HG02970 (cell line): ENCODE measurements around the gene BIRC3.
"Not testable (repeated sequence)": the region's sequence is repeated elsewhere in the genome, so short reads cannot be mapped to it uniquely, and the experiment has no call there.

Experiments used
- ATAC-seq: cut with Tn5 transposase; IDR thresholded peaks from one replicate; pipeline ENCODE4 v1.9.1; 2021; ENCODE audit warnings: mild to moderate bottlenecking, moderate library complexity, moderate number of reproducible peaks; ENCODE audit not compliant: unreplicated experiment, low FRiP score

Gene BIRC3

DNA sequence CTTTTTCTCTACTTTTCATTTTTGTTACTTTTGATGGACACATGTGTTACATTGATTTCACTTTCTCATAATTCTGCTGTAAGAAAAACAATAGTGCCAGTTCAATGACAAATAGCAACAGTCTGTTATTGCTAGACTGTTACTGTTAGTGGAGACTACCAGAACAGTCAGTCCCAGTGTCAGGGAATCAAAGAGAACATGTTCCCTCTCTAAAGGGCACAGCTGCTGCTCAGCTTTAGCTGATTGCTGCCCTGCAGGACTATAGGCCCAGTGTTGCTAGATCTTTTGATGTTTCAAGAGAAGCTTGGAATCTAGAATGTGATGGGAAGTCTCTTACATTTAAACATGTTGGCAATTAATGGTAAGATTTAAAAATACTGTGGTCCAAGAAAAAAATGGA, 3.4 kb downstream of the BIRC3 start:
- ATAC-seq, result no peak

- no peak for ATAC-seq
Observed at GRCh38 chr11:102322560-102322959, 5.3 kb downstream of the BIRC3 start.

DNA sequence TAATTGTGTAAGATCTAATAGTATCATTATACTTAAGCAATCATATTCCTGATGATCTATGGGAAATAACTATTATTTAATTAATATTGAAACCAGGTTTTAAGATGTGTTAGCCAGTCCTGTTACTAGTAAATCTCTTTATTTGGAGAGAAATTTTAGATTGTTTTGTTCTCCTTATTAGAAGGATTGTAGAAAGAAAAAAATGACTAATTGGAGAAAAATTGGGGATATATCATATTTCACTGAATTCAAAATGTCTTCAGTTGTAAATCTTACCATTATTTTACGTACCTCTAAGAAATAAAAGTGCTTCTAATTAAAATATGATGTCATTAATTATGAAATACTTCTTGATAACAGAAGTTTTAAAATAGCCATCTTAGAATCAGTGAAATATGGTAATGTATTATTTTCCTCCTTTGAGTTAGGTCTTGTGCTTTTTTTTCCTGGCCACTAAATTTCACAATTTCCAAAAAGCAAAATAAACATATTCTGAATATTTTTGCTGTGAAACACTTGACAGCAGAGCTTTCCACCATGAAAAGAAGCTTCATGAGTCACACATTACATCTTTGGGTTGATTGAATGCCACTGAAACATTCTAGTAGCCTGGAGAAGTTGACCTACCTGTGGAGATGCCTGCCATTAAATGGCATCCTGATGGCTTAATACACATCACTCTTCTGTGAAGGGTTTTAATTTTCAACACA, 6.4 kb downstream of the BIRC3 start:
- no peak for ATAC-seq

DNA sequence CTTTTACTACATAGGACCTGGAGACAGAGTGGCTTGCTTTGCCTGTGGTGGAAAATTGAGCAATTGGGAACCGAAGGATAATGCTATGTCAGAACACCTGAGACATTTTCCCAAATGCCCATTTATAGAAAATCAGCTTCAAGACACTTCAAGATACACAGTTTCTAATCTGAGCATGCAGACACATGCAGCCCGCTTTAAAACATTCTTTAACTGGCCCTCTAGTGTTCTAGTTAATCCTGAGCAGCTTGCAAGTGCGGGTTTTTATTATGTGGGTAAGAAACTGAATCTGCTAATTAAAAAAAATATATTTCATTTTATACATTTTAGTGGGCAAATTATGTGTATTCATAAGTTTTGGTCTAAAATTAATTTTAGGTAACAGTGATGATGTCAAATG, 7.8 kb downstream of the BIRC3 start:
- no peak for ATAC-seq

DNA sequence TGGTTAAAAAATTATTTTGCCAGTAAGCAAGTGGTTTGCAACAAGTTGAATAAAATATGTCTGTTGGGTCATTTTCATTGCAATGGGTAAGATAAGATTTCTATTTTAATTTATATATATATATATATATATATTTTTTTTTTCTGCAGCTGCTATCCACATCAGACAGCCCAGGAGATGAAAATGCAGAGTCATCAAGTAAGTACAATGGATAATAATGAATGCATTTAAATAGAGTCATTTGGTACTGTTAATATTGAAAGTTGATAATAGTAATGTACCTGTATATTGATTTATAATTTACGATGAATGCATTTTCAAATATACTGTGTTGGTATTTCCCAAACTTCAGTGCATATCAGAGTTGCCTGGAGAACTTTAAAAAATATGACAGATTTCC, 11.5 kb downstream of the BIRC3 start:
- no peak for ATAC-seq

DNA sequence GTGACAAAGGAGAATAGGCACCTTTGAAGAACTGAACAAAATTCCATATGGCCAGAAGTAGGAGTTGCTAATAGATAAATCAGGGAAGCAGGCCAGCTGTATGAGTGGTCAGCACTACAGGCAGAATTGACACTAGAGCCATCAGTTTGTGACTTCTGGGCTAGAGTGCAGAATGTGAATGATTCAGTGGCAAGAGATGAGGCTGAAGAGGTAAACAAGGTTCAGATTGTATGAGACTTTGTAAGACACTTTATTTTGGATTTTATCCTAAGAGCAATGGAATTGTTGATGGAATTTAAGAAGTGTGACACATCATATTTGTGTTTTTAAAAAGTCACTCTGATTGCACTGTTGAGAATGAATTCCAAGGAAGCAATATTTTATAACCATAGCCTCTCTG, 12.9 kb downstream of the BIRC3 start:
- no peak for ATAC-seq

DNA sequence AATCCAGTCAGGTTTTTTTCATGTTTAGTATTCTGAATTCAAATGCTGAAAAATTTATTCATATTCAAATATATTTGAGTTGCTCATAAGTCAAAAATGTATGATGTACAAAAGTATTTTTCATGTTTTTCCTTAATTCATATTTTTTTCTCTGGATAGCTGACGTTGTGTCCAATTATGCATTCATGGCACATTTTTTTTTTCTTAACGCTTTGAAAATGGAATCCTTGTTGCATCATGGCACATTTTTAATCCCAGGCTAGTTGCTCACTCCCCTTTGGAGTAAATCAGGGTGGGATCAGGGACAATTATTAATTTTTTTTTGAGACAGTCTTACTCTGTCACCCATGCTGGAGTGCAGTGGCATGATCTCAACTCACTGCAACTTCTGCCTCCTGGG, 14.1 kb downstream of the BIRC3 start:
- no peak for ATAC-seq

- no peak for ATAC-seq
Observed at GRCh38 chr11:102332611-102332994, 15.3 kb downstream of the BIRC3 start.

DNA sequence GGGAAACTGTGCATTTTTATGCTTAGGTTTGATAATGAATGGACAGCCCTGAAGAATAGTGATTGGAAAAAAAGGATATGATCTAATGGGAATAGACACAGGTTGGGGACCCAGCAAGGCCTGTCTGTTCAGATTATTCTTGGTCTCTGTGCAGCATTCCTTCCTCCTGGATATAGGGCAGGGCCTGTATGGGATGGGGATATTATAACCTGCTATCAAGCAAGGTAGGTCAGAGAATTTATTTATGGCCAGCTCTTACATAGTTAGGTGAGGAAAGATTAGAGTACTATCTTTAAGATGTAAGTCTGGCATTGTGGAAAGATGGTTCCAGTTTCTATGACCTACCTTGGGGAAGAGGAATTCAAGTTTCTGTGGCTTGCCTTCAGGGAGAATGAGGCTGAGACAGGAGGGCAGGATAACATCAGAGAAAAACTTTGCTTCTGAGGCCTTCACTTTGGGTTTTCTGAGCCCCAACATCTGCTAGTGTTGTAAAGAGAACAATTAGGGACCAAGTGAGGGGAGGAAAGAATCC, 21.3 kb downstream of the BIRC3 start:
- no peak for ATAC-seq

GRCh38 chr11:102341311-102341710, 24.0 kb downstream of the BIRC3 start:
- ATAC-seq, result not testable (repeated sequence)

DNA sequence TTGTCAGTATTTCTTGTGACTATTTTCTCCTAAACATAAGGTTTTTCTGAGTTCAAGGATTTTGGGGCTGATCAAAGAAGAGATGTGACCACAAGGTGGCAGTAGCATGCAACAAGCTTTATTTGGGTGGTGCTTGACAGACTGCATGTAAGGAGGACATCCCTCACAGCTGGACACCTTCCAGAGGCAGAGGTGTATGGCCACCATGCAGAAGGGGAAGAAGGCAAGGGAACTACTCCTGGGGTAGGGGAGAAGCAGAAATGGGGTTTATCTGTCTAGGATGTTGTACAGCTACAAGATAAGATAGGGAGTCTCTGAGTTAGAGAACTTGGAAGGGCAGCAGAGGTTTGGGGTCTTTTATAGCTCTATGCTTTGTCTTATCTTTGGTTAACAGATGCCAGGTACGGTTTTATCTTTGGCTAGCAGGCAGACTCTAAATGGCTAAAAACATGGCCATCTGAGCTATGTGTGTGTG, 24.6 kb downstream of the BIRC3 start:
- no peak for ATAC-seq

DNA sequence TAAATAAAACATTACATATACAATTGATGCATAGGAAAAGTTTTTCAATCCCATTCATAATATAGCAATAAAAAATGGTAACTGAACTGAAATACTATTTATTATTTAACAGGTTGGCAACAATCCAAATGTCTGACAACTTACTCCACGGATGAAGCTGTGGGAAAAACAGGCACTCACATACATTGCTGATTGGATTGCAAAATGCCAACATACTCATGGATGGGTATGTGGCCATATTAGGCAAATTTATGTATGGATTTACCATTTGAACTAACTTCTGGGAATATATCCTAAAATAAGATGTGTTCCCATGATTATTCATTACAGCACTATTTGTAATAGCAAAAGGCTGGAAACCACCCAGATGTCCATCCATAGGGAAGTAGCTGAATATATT, 26.5 kb downstream of the BIRC3 start:
- ATAC-seq, result no peak

DNA sequence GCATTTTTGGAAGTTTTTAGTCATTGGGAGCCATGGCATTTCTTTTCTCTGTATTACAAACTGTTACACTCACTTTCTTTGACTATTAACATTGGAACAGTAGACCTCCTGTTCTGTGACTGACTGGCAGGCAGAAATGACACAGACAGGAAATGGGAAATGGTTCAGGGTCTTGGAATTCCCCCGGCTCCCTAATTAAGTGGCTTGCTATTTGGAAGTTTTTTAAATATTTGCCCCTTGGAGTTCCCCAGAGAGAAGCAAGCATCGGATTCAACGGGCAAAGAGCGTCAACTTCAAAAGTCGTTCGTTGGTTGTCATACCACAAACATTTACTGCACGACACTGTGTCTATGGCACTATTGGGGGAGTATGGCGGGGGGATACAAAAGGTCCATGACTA, 28.6 kb downstream of the BIRC3 start:
- no peak for ATAC-seq

- no peak for ATAC-seq
Observed at GRCh38 chr11:102346456-102346747, 29.1 kb downstream of the BIRC3 start.

DNA sequence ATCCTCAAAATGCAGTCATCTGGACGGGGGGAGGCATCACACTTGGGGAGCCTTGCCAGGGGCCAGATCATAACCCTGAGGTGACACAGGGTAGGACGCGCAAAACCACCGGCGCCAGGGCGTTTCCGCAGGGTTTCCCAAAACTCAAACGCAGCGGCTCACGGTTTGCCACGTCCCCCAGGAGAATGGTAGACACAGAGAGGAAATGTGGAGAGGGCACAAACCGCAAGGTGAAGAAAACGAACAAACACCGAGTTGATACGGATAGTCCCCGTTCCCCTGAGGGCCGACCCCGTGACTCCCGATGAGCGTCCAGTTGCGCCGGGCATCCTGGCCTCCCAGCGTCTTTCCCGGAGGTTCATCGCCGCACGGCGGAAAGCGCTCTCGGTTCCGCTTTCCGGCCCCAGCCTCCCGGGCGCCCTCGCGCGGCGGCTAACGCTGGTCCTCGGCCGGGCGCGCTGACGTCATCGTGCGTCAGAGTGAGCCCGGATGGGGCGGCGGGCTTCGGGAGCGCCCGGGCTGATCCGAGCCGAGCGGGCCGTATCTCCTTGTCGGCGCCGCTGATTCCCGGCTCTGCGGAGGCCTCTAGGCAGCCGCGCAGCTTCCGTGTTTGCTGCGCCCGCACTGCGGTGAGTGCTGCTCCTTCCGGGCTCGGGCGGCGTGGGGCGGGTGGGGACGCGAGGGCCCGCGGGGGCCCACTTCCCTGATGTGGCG, 29.6 kb downstream of the BIRC3 start, which contains the start of gene BIRC2:
Gene BIRC2, plus strand, starts transcription at position 467 of the 714 bp plus-strand sequence. CDS start 2,641 bp downstream, outside the sequence.
- peak; percentile 93 for ATAC-seq

DNA sequence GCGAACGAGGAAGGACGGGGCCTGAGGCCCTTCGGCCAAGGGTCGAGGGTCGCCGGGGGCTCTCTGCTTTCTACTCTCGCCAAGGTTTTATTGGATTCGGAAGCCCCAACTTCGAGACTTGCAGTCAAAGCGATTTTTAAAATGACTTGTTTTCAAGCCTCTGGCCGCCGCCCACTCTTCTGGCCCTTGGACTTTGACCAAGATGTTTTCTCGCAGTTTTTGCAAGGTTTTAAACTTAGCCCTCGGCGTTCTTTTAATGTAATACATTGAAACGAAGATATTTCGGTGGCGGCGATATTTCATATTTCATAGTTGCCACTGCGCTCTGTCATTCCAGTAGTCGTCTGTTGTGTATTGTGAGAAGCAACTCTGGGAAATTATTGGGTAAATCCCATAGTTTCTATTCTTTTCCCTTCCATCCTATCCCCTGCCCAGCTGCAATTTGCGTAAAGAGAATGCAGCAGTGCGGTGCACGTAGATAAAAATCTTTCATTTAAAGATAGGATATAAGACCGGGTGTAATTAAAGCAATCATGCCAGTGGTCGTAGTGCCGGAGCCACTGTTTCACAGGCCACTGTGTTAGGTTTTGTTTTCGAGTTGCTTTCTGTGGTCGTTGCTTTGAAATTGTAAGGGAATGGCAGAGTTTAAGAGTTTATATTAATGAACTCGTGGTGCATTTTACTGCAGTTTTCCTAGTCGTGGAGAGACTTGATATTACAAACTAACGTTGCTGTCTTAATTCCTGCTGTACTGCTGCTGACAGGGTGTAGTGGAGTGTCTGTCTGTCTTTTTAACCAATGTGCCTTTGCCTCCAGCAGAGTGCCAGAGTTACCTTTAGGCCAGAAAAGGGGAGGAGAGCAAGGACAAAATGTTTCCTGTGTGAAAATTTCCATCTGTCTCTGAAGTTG, 30.4 kb downstream of the BIRC3 start:
- no peak for ATAC-seq

- ATAC-seq, result no peak
Observed at GRCh38 chr11:102357116-102357515, 39.8 kb downstream of the BIRC3 start.

DNA sequence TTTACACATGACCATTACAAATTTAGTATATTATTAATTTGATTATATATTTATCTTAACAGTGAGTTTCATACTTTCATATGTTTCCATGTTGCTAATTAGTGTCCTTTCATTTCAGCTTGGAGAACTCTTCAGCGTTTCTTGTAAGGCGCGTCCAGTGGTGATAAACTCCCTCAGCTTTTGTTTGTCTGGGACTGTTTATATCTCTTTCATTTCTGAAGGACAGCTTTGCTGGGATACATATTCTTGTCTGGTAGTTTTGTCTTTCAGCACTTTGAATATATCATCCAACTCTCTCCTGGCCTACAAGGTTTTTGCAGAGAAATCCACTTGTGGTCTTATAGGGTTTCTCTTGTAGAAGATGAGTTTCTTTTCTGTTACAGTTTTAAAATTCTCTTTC, 42.1 kb downstream of the BIRC3 start:
- no peak for ATAC-seq

GRCh38 chr11:102360681-102361080, 43.4 kb downstream of the BIRC3 start:
- ATAC-seq, result no peak

DNA sequence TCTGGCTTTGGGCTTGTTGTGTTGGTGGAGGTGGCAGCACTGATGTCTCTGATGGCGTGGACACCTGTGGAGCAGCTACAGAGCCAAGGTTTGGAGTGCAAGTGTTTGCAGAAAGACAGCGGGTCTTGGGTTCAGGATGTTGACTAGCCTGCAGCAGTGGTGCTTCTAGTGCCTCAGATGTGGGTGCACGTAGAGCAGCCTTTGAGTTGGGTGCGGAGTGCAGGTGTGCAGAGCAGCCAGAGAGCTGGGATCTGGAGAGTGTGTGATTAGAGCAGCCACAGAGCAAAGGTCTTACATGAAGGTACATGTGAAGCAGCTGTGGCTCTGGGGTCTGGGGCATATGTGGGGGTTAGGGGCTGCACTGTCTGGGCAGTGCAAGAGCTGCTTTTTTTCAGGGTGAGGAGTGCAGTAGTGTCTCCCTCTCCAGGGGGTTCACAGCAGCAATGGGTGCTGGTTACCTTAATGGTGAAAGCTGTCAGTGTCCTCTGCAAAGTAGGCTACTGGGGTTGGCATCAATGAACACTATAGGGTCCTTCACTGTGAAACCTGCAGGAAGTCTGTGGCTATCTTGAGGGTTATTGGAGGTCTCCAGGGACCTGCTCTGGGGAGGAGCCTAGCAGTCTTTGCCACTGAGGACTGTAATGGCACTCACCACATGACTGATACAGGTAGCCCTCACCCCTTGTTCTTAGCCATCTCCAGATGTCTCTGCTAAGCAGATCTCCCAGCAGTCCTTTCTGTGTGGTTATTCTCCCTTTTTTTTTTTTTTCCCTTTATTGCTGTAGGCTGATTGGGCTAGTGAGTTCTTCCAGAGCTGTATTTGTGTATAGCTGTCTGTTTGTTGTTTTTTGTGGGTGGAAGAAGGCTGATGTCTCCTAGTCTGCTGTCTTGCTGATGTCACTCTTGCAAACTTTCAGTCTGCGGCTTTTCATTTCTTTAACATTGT, 44.1 kb downstream of the BIRC3 start:
- no peak for ATAC-seq
